ENCODE measurements around the gene GSTA2. TPM values are rescaled to one million over a fixed set of nuclear protein-coding genes. Genes with fewer than 3 reads are reported as not detected.

The GSTA2 gene
- total and polyA plus RNA-seq, 2 of the 13 experiments (the other 11 are each of a cell fraction or from before 2014, with no cell fraction given) = 0.75 to 13.7 TPM

GRCh38 chr6:52724406-52725121 is 38.7 kb downstream of the GSTA2 start (continued):
- TF ChIP-seq ZNF83 (CRISPR knock-in tag; IDR thresholded peaks at IDR 0.05; ENCODE audit: borderline replicate concordance) = no peak; the same call in 1 of the 2 replicates
- no peak for TF ChIP-seq SOX13 (IDR thresholded peaks at IDR 0.05)
- peak in 1 of 2 experiments; percentile 57; a peak in 2 of 4 replicates for TF ChIP-seq SOX13 (CRISPR knock-in tag; conservative IDR thresholded peaks at IDR 0.05 in 1 of 2, IDR thresholded peaks at IDR 0.05 in 1 of 2)
- no peak; the same call in 1 of the 2 replicates for TF ChIP-seq HNF1A (IDR thresholded peaks at IDR 0.05; ENCODE audit: low read depth)
- TF ChIP-seq HNF1A (CRISPR knock-in tag; IDR thresholded peaks at IDR 0.05; ENCODE audit: borderline replicate concordance) = peak; percentile 48; the same call in 1 of the 2 replicates
- no peak for TF ChIP-seq ZNF318 (CRISPR knock-in tag; IDR thresholded peaks at IDR 0.05)
- TF ChIP-seq MEIS2 (CRISPR knock-in tag; IDR thresholded peaks at IDR 0.05) = no peak
- no peak; the same call in 1 of the 2 replicates for TF ChIP-seq SIX1 (CRISPR knock-in tag; IDR thresholded peaks at IDR 0.05; ENCODE audit: borderline replicate concordance)
- no peak for TF ChIP-seq BCL3 (CRISPR knock-in tag; IDR thresholded peaks at IDR 0.05)
- no peak; the same call in 1 of the 2 replicates for TF ChIP-seq MTA1 (CRISPR knock-in tag; IDR thresholded peaks at IDR 0.05; ENCODE audit: borderline replicate concordance)
- no peak for TF ChIP-seq RFX5 (IDR thresholded peaks at IDR 0.05; ENCODE audit: low read depth, low read length)
- no peak; the same call in 1 of the 2 replicates for TF ChIP-seq ARHGAP35 (CRISPR knock-in tag; IDR thresholded peaks at IDR 0.05; ENCODE audit: borderline replicate concordance)
- TF ChIP-seq ZNF12 (CRISPR knock-in tag; IDR thresholded peaks at IDR 0.05) = peak; percentile 49
- peak; percentile 65; the same call in 1 of the 2 replicates for TF ChIP-seq BORCS8-MEF2B (CRISPR knock-in tag; IDR thresholded peaks at IDR 0.05)
- TF ChIP-seq SALL1 (CRISPR knock-in tag; IDR thresholded peaks at IDR 0.05) = peak; percentile 95
